HG03457 (cell line): ENCODE data around the gene MS4A10.

Experiments used
- ATAC-seq: cut with Tn5 transposase; IDR thresholded peaks from one replicate; pipeline ENCODE4 v1.9.1; 2021; ENCODE audit warnings: moderate number of reproducible peaks; ENCODE audit not compliant: unreplicated experiment

Gene MS4A10

GRCh38 chr11:60785806-60786361, 751 bp downstream of the MS4A10 start:
- no peak for ATAC-seq

GRCh38 chr11:60786811-60787567, 1.9 kb downstream of the MS4A10 start:
- ATAC-seq = no peak

GRCh38 chr11:60788401-60789125, 3.4 kb downstream of the MS4A10 start:
- no peak for ATAC-seq

- no peak for ATAC-seq
Measured at GRCh38 chr11:60790726-60791125, 5.6 kb downstream of the MS4A10 start.

- ATAC-seq = no peak
Measured at GRCh38 chr11:60791153-60791933, 6.2 kb downstream of the MS4A10 start.

GRCh38 chr11:60792521-60792920, 7.4 kb downstream of the MS4A10 start:
- no peak for ATAC-seq

GRCh38 chr11:60795291-60795690, 10.2 kb downstream of the MS4A10 start:
- ATAC-seq = no peak

- ATAC-seq = no peak
Measured at GRCh38 chr11:60797846-60798630, 12.9 kb downstream of the MS4A10 start.

- no peak for ATAC-seq
Measured at GRCh38 chr11:60798631-60799030, 13.5 kb downstream of the MS4A10 start.

GRCh38 chr11:60801194-60801593, 16.1 kb downstream of the MS4A10 start:
- ATAC-seq = no peak

GRCh38 chr11:60803273-60803936, 18.3 kb downstream of the MS4A10 start:
- ATAC-seq = no peak

- ATAC-seq = no peak
Measured at GRCh38 chr11:60809249-60809648, 24.1 kb downstream of the MS4A10 start.

- ATAC-seq = no peak
Measured at GRCh38 chr11:60809691-60810090, 24.6 kb downstream of the MS4A10 start.

- ATAC-seq = no peak
Measured at GRCh38 chr11:60810151-60810550, 25.0 kb downstream of the MS4A10 start.

- ATAC-seq = no peak
Measured at GRCh38 chr11:60810569-60810968, 25.4 kb downstream of the MS4A10 start.

- ATAC-seq = no peak
Measured at GRCh38 chr11:60813324-60813723, 28.2 kb downstream of the MS4A10 start.

- no peak for ATAC-seq
Measured at GRCh38 chr11:60814112-60814511, 29.0 kb downstream of the MS4A10 start.

GRCh38 chr11:60816590-60817157, 31.5 kb downstream of the MS4A10 start:
- ATAC-seq = no peak

- ATAC-seq = no peak
Measured at GRCh38 chr11:60818057-60818456, 32.9 kb downstream of the MS4A10 start.
